CD4-positive, alpha-beta T cell treated with Interferon alpha-2 for 1 hour (primary cell): Measurements from ENCODE around the gene OXLD1.

Experiments
- DNase-seq, 2 donors: peaks; one replicate each; pipeline ENCODE4 v3.0.0-alpha.2; 2020 to 2022

OXLD1 gene

GRCh38 chr17:81701288-81702071 is 35.1 kb upstream of the OXLD1 start:
- DNase-seq: no peak

GRCh38 chr17:81700353-81701287 is 34.2 kb upstream of the OXLD1 start:
- DNase-seq: no peak

GRCh38 chr17:81697261-81698044 is 31.0 kb upstream of the OXLD1 start:
- no peak for DNase-seq

GRCh38 chr17:81696218-81696941 is 30.0 kb upstream of the OXLD1 start:
- DNase-seq: no peak

GRCh38 chr17:81695801-81696200 is 29.4 kb upstream of the OXLD1 start:
- DNase-seq: no peak

- DNase-seq: no peak
Measured at GRCh38 chr17:81695211-81695610, 28.8 kb upstream of the OXLD1 start.

GRCh38 chr17:81694810-81695209 is 28.4 kb upstream of the OXLD1 start:
- no peak for DNase-seq

GRCh38 chr17:81693509-81694210 is 27.3 kb upstream of the OXLD1 start:
- no peak for DNase-seq

- no peak for DNase-seq
Measured at GRCh38 chr17:81691608-81692007, 25.2 kb upstream of the OXLD1 start.

- no peak for DNase-seq
Measured at GRCh38 chr17:81691196-81691595, 24.8 kb upstream of the OXLD1 start.

GRCh38 chr17:81690549-81690948 is 24.1 kb upstream of the OXLD1 start:
- no peak for DNase-seq

GRCh38 chr17:81690066-81690465 is 23.7 kb upstream of the OXLD1 start:
- DNase-seq: no peak

- no peak for DNase-seq
Measured at GRCh38 chr17:81688616-81689015, 22.2 kb upstream of the OXLD1 start.

- no peak for DNase-seq
Measured at GRCh38 chr17:81687770-81688541, 21.6 kb upstream of the OXLD1 start.

- DNase-seq: no peak
Measured at GRCh38 chr17:81686614-81687013, 20.2 kb upstream of the OXLD1 start.

GRCh38 chr17:81685108-81685507 is 18.7 kb upstream of the OXLD1 start:
- DNase-seq: no peak

- no peak for DNase-seq
Measured at GRCh38 chr17:81684442-81684911, 18.1 kb upstream of the OXLD1 start.

- peak; percentile 97 to 99 for DNase-seq
Measured at GRCh38 chr17:81683584-81684441, 17.4 kb upstream of the OXLD1 start, which contains the start of the genes ARL16 and HGS. Gene ARL16, minus strand, starts transcription at chr17:81683797. Its CDS starts 44 bp downstream, at chr17:81683753. Gene HGS, plus strand, starts transcription at chr17:81684011. Its CDS starts 56 bp downstream, at chr17:81684067.

GRCh38 chr17:81683208-81683583 is 16.8 kb upstream of the OXLD1 start:
- DNase-seq: no peak
